HepG2 (cell line): ENCODE data around the gene TET3. TPM values are rescaled to one million over a fixed set of nuclear protein-coding genes. Genes with fewer than 3 reads are reported as not detected.
A peak's percentile ranks its signal among the peaks of the same experiment; 100 is the strongest.

Experiments used
- MEIS1 ChIP-seq: sonication (generic); formaldehyde crosslinking; IDR thresholded peaks from 2 replicates; pipeline ENCODE4 v1.9.0; 2021; ENCODE audit warnings: mild to moderate bottlenecking, missing genetic modification reagents, moderate library complexity, borderline replicate concordance
- NAIF1 ChIP-seq: sonication (generic); formaldehyde crosslinking; IDR thresholded peaks from 2 replicates; pipeline ENCODE4 v1.5.0; 2020; ENCODE audit warnings: mild to moderate bottlenecking, missing genetic modification reagents, borderline replicate concordance
- PRDM4 ChIP-seq: sonication (generic); formaldehyde crosslinking; IDR thresholded peaks from 2 replicates; pipeline ENCODE4 v1.9.0; 2021; ENCODE audit warnings: missing genetic modification reagents, borderline replicate concordance
- TBL1XR1 ChIP-seq: fragments of 150-350 bp; IDR thresholded peaks from 2 replicates; pipeline ENCODE4 v1.6.1; 2014; ENCODE audit warnings: borderline replicate concordance, low read length; ENCODE audit not compliant: partially characterized antibody
- U2AF1 ChIP-seq: fragments of 200-400 bp; formaldehyde crosslinking; optimal IDR thresholded peaks from 2 replicates; pipeline ENCODE3; 2017; ENCODE audit warnings: mild to moderate bottlenecking, low read depth, low read length
- ZBTB49 ChIP-seq: sonication (generic); formaldehyde crosslinking; IDR thresholded peaks from 2 replicates; pipeline ENCODE4 v1.4.0; 2020; ENCODE audit warnings: missing genetic modification reagents, borderline replicate concordance
- ZFX ChIP-seq: sonication (generic); formaldehyde crosslinking; IDR thresholded peaks from 2 replicates; pipeline ENCODE4 v1.4.0; 2020; ENCODE audit warnings: mild to moderate bottlenecking, low read depth, missing genetic modification reagents, moderate library complexity
- ZNF24 ChIP-seq: fragments of 450-650 bp; IDR thresholded peaks from 2 replicates; pipeline ENCODE4 v1.6.1; 2017; ENCODE audit warnings: antibody characterized with exemption, mild to moderate bottlenecking
- ZNF557 ChIP-seq: sonication (generic); formaldehyde crosslinking; IDR thresholded peaks from 2 replicates; pipeline ENCODE4 v1.4.0; 2020; ENCODE audit warnings: missing genetic modification reagents
- ZNF773 ChIP-seq: sonication (generic); formaldehyde crosslinking; IDR thresholded peaks from 2 replicates; pipeline ENCODE4 v1.4.0; 2020; ENCODE audit warnings: missing genetic modification reagents, borderline replicate concordance
- polyA plus RNA-seq, 8 experiments: library from polyadenylated mRNA; depleted of rRNA in 3 of 8; stranded (reverse) in 7 of 8; unstranded in 1 of 8; fragments of >200 nt; fragmentation: Illumina TruSeq in 4 of 8; extraction: Trizol in 4 of 8; gene quantifications; 2 replicates each; pipeline versions ENCODE4 v1.2.1 to v1.2.3, GENCODE V29; 2011 to 2016; ENCODE audit warnings: low read depth in 4 of 8, missing spikeins in 1 of 8, mixed read lengths in 1 of 8; ENCODE audit not compliant: insufficient read depth in 1 of 8
- total RNA-seq, 5 experiments: library from RNA; depleted of rRNA; stranded (reverse); fragments of >200 nt; fragmentation: Illumina TruSeq; extraction: Trizol; gene quantifications; 2 replicates each; pipeline ENCODE4 v1.2.3, GENCODE V29; 2016; ENCODE audit warnings: low read depth in 1 of 5
- TF ChIP-seq, protein P1 (sequence below): sonication (generic); formaldehyde crosslinking; IDR thresholded peaks from 2 replicates; pipeline ENCODE4 v1.4.0; 2020; ENCODE audit warnings: missing genetic modification reagents, borderline replicate concordance
- TF ChIP-seq, protein P2 (sequence below): sonication (generic); formaldehyde crosslinking; IDR thresholded peaks from 2 replicates; pipeline ENCODE4 v1.4.0; 2020; ENCODE audit warnings: missing genetic modification reagents
- TF ChIP-seq, protein P3 (sequence below): sonication (generic); formaldehyde crosslinking; conservative IDR thresholded peaks from 2 replicates; pipeline ENCODE4 v1.4.0; 2020; ENCODE audit warnings: missing genetic modification reagents
- TF ChIP-seq, protein P4 (sequence below): IDR thresholded peaks from 2 replicates; pipeline ENCODE4 v1.6.1; 2016; ENCODE audit warnings: mild to moderate bottlenecking, missing biosample characterization, missing genetic modification reagents

The TET3 gene
- total and polyA plus RNA-seq, 2 of the 13 experiments (the other 11 are each of a cell fraction or from before 2014, with no cell fraction given) = 4.3 to 6.8 TPM

- TF ChIP-seq ZNF24 (no peak), PRDM4 (CRISPR knock-in tag) (no peak), MEIS1 (CRISPR knock-in tag) (no peak), ZNF557 (CRISPR knock-in tag) (no peak), ZFX (CRISPR knock-in tag) (peak; percentile 59), NAIF1 (no peak), U2AF1 (no peak), ZBTB49 (CRISPR knock-in tag) (no peak), TBL1XR1 (no peak), ZNF773 (CRISPR knock-in tag) (no peak)
- TF ChIP-seq, protein P1, sequence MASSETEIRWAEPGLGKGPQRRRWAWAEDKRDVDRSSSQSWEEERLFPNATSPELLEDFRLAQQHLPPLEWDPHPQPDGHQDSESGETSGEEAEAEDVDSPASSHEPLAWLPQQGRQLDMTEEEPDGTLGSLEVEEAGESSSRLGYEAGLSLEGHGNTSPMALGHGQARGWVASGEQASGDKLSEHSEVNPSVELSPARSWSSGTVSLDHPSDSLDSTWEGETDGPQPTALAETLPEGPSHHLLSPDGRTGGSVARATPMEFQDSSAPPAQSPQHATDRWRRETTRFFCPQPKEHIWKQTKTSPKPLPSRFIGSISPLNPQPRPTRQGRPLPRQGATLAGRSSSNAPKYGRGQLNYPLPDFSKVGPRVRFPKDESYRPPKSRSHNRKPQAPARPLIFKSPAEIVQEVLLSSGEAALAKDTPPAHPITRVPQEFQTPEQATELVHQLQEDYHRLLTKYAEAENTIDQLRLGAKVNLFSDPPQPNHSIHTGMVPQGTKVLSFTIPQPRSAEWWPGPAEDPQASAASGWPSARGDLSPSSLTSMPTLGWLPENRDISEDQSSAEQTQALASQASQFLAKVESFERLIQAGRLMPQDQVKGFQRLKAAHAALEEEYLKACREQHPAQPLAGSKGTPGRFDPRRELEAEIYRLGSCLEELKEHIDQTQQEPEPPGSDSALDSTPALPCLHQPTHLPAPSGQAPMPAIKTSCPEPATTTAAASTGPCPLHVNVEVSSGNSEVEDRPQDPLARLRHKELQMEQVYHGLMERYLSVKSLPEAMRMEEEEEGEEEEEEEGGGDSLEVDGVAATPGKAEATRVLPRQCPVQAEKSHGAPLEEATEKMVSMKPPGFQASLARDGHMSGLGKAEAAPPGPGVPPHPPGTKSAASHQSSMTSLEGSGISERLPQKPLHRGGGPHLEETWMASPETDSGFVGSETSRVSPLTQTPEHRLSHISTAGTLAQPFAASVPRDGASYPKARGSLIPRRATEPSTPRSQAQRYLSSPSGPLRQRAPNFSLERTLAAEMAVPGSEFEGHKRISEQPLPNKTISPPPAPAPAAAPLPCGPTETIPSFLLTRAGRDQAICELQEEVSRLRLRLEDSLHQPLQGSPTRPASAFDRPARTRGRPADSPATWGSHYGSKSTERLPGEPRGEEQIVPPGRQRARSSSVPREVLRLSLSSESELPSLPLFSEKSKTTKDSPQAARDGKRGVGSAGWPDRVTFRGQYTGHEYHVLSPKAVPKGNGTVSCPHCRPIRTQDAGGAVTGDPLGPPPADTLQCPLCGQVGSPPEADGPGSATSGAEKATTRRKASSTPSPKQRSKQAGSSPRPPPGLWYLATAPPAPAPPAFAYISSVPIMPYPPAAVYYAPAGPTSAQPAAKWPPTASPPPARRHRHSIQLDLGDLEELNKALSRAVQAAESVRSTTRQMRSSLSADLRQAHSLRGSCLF = no peak
- TF ChIP-seq, protein P2, sequence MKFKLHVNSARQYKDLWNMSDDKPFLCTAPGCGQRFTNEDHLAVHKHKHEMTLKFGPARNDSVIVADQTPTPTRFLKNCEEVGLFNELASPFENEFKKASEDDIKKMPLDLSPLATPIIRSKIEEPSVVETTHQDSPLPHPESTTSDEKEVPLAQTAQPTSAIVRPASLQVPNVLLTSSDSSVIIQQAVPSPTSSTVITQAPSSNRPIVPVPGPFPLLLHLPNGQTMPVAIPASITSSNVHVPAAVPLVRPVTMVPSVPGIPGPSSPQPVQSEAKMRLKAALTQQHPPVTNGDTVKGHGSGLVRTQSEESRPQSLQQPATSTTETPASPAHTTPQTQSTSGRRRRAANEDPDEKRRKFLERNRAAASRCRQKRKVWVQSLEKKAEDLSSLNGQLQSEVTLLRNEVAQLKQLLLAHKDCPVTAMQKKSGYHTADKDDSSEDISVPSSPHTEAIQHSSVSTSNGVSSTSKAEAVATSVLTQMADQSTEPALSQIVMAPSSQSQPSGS (CRISPR knock-in tag) = no peak
- TF ChIP-seq, protein P3, sequence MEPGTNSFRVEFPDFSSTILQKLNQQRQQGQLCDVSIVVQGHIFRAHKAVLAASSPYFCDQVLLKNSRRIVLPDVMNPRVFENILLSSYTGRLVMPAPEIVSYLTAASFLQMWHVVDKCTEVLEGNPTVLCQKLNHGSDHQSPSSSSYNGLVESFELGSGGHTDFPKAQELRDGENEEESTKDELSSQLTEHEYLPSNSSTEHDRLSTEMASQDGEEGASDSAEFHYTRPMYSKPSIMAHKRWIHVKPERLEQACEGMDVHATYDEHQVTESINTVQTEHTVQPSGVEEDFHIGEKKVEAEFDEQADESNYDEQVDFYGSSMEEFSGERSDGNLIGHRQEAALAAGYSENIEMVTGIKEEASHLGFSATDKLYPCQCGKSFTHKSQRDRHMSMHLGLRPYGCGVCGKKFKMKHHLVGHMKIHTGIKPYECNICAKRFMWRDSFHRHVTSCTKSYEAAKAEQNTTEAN (CRISPR knock-in tag) = no peak
- TF ChIP-seq, protein P4, sequence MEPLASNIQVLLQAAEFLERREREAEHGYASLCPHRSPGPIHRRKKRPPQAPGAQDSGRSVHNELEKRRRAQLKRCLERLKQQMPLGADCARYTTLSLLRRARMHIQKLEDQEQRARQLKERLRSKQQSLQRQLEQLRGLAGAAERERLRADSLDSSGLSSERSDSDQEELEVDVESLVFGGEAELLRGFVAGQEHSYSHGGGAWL (CRISPR knock-in tag) = no peak
These were observed 18.1 kb downstream of the TET3 start (continued) for GRCh38 chr2:74002505-74003421.
